Measurements from ENCODE around the gene STK11. TPM values are rescaled to one million over a fixed set of nuclear protein-coding genes. Genes with fewer than 3 reads are reported as not detected.

The STK11 gene
- total and polyA plus RNA-seq, 2 experiments from 2014 or later, result 4.6 to 64.1 TPM

GRCh38 chr19:1234051-1234954 is 28.7 kb downstream of the STK11 start:
- Histone ChIP-seq H3K4me3 (no peak overlapping the region), H4K20me1 (ENCODE audit: insufficient read depth) (no peaks in the 10 kb centered on the region), H3F3A (ENCODE audit: insufficient read depth) (peaks cover 16% of the 10 kb centered on the region), H3K36me3 (ENCODE audit: low read depth) (no peaks in the 10 kb centered on the region), H3K4me2 (ENCODE audit: unreplicated experiment) (no peak overlapping the region), H3K79me2 (ENCODE audit: insufficient read depth) (no peaks in the 10 kb centered on the region), H2AFZ (no peak overlapping the region), H3K9me3 (ENCODE audit: low read depth) (no peaks in the 10 kb centered on the region), H3K27ac (no peak overlapping the region), H3K27me3 (replicated peaks; ENCODE audit: insufficient read depth) (no peaks in the 10 kb centered on the region), H3K4me1 (ENCODE audit: insufficient read depth) (0 out of 2 replicates have a peak, but pooled peaks cover 5% of the 10 kb centered on the region), H3K9me2 (ENCODE audit: insufficient read depth) (no peaks in the 10 kb centered on the region), H3K9ac (no peak overlapping the region)
- in situ Hi-C loops (cut with MboI), result no loop called here
- WGBS, 2 experiments (ENCODE audit: low coverage in 1 of 2, low lambda C conversion rate in 2 of 2, missing lambda C conversion rate in 2 of 2), result 95 to 97% methylated on average over 29 to 44 of the region's 45 CpGs
- no peak for TF ChIP-seq EZH2 (IDR thresholded peaks at IDR 0.05; ENCODE audit: insufficient read depth, poor library complexity, severe bottlenecking)
- TF ChIP-seq EZH2phosphoT487 (IDR thresholded peaks at IDR 0.05; ENCODE audit: insufficient read depth, low read depth), result no peak
- no peak for DNase-seq

GRCh38 chr19:1234955-1235380 is 29.4 kb downstream of the STK11 start:
- Histone ChIP-seq H2AFZ (no peak overlapping the region), H3K79me2 (ENCODE audit: insufficient read depth) (no peaks in the 10 kb centered on the region), H4K20me1 (ENCODE audit: insufficient read depth) (no peaks in the 10 kb centered on the region), H3F3A (ENCODE audit: insufficient read depth) (peaks cover 21% of the 10 kb centered on the region), H3K27me3 (replicated peaks; ENCODE audit: insufficient read depth) (no peaks in the 10 kb centered on the region), H3K9ac (no peak overlapping the region), H3K4me1 (ENCODE audit: insufficient read depth) (0 out of 2 replicates have a peak, but pooled peaks cover 5% of the 10 kb centered on the region), H3K27ac (no peak overlapping the region), H3K36me3 (ENCODE audit: low read depth) (no peaks in the 10 kb centered on the region), H3K9me2 (ENCODE audit: insufficient read depth) (no peaks in the 10 kb centered on the region), H3K4me2 (ENCODE audit: unreplicated experiment) (no peak overlapping the region), H3K9me3 (ENCODE audit: low read depth) (no peaks in the 10 kb centered on the region), H3K4me3 (no peak overlapping the region)
- TF ChIP-seq EZH2phosphoT487 (IDR thresholded peaks at IDR 0.05; ENCODE audit: insufficient read depth, low read depth) (no peak), EZH2 (IDR thresholded peaks at IDR 0.05; ENCODE audit: insufficient read depth, poor library complexity, severe bottlenecking) (no peak)
- 92 to 97% methylated on average over 16 to 43 of the region's 43 CpGs for WGBS, 2 experiments (ENCODE audit: low coverage in 1 of 2, low lambda C conversion rate in 2 of 2, missing lambda C conversion rate in 2 of 2)
- no peak for DNase-seq
- in situ Hi-C loops (cut with MboI), result no loop called here

- Histone ChIP-seq H3K9ac (peak overlapping the region; percentile 53; the same call in 1 of the 2 replicates), H3K27ac (no peak overlapping the region), H3F3A (ENCODE audit: insufficient read depth) (peaks cover 21% of the 10 kb centered on the region), H2AFZ (no peak overlapping the region), H3K9me2 (ENCODE audit: insufficient read depth) (no peaks in the 10 kb centered on the region), H3K27me3 (replicated peaks; ENCODE audit: insufficient read depth) (no peaks in the 10 kb centered on the region), H3K4me2 (ENCODE audit: unreplicated experiment) (peak overlapping the region; percentile 20), H3K9me3 (ENCODE audit: low read depth) (no peaks in the 10 kb centered on the region), H3K4me1 (ENCODE audit: insufficient read depth) (peaks cover 7% of the 10 kb centered on the region; the same call in 1 of the 2 replicates), H3K79me2 (ENCODE audit: insufficient read depth) (no peaks in the 10 kb centered on the region), H3K4me3 (peak overlapping the region; percentile 53), H4K20me1 (ENCODE audit: insufficient read depth) (no peaks in the 10 kb centered on the region), H3K36me3 (ENCODE audit: low read depth) (no peaks in the 10 kb centered on the region)
- 77 to 84% methylated on average over 34 to 39 of the region's 39 CpGs for WGBS, 2 experiments (ENCODE audit: low coverage in 1 of 2, low lambda C conversion rate in 2 of 2, missing lambda C conversion rate in 2 of 2)
- in situ Hi-C loops (cut with MboI), result no loop called here
- TF ChIP-seq EZH2phosphoT487 (IDR thresholded peaks at IDR 0.05; ENCODE audit: insufficient read depth, low read depth), result no peak
- TF ChIP-seq EZH2 (IDR thresholded peaks at IDR 0.05; ENCODE audit: insufficient read depth, poor library complexity, severe bottlenecking), result no peak
- peak; percentile 58 for DNase-seq
These were observed 30.3 kb downstream of the STK11 start for GRCh38 chr19:1235625-1236538.

- H3K4me1 ChIP-seq (ENCODE audit: insufficient read depth), result peaks cover 13% of the 10 kb centered on the region
- H4K20me1 ChIP-seq (ENCODE audit: insufficient read depth), result no peaks in the 10 kb centered on the region
- H3K9ac ChIP-seq, result peak overlapping the region; percentile 76
- no peaks in the 10 kb centered on the region for H3K27me3 ChIP-seq (replicated peaks; ENCODE audit: insufficient read depth)
- no peaks in the 10 kb centered on the region for H3K9me3 ChIP-seq (ENCODE audit: low read depth)
- peak; percentile 49 for DNase-seq
- H3K4me2 ChIP-seq (ENCODE audit: unreplicated experiment), result peak overlapping the region; percentile 74
- H3K4me3 ChIP-seq, result peak overlapping the region; percentile 78
- no peaks in the 10 kb centered on the region for H3K36me3 ChIP-seq (ENCODE audit: low read depth)
- H3F3A ChIP-seq (ENCODE audit: insufficient read depth), result peaks cover 21% of the 10 kb centered on the region
- H3K79me2 ChIP-seq (ENCODE audit: insufficient read depth), result 0 out of 2 replicates have a peak, but pooled peaks cover 4% of the 10 kb centered on the region
- 21 to 41% methylated on average over 11 to 22 of the region's 42 CpGs for WGBS, 2 experiments (ENCODE audit: low coverage in 1 of 2, low lambda C conversion rate in 2 of 2, missing lambda C conversion rate in 2 of 2)
- no peak for TF ChIP-seq EZH2phosphoT487 (IDR thresholded peaks at IDR 0.05; ENCODE audit: insufficient read depth, low read depth)
- no peak for TF ChIP-seq EZH2 (IDR thresholded peaks at IDR 0.05; ENCODE audit: insufficient read depth, poor library complexity, severe bottlenecking)
- no peaks in the 10 kb centered on the region for H3K9me2 ChIP-seq (ENCODE audit: insufficient read depth)
- H3K27ac ChIP-seq, result no peak overlapping the region
- in situ Hi-C loops (cut with MboI), result no loop called here
- H2AFZ ChIP-seq, result no peak overlapping the region
These were observed 31.0 kb downstream of the STK11 start for GRCh38 chr19:1236576-1236975.

All from GM23248 (cell line).